ENCODE data around the gene ATP10A. TPM values are rescaled to one million over a fixed set of nuclear protein-coding genes. Genes with fewer than 3 reads are reported as not detected.

ATP10A gene
- total RNA-seq, 1 donor from 2014 or later: 0.22 TPM

- no peak overlapping the region for H3K27ac Mint-ChIP-seq
- H3K4me3 Mint-ChIP-seq: no peak overlapping the region
- no peaks in the 10 kb centered on the region for H3K36me3 Mint-ChIP-seq
- no peak for DNase-seq (ENCODE audit: low spot score in 2 of 2, unreplicated experiment in 2 of 2)
- peaks cover 12% of the 10 kb centered on the region for H3K27me3 Mint-ChIP-seq (ENCODE audit: low read depth)
- no peaks in the 10 kb centered on the region for H3K4me1 Mint-ChIP-seq
- no peak for TF ChIP-seq CTCF (IDR thresholded peaks at IDR 0.05; ENCODE audit: unreplicated experiment)
- peaks cover 28% of the 10 kb centered on the region for H3K9me3 Mint-ChIP-seq
These were observed 231.2 kb downstream of the ATP10A start for GRCh38 chr15:25631971-25632370.

Small RNA genes within 50 kb of the gene (microRNA-seq; reads per million reads assigned to microRNA genes)
- not detected for gene MIR4715

Measured in mesothelial cell of epicardium (in vitro differentiated cells).